SK-N-DZ (cell line): ENCODE results near the gene ANO10.
"Not testable (repeated sequence)": the region's sequence is repeated elsewhere in the genome, so short reads cannot be mapped to it uniquely, and the experiment has no call there.

Experiments used
- DNase-seq: peaks from one replicate; pipeline ENCODE4 v3.0.0-alpha.2; 2015; ENCODE audit warnings: low spot score

ANO10 gene

GRCh38 chr3:43477600-43477999 lies 144.2 kb downstream of the ANO10 start:
- DNase-seq = no peak

GRCh38 chr3:43473737-43474136 lies 148.1 kb downstream of the ANO10 start:
- DNase-seq = no peak

DNA sequence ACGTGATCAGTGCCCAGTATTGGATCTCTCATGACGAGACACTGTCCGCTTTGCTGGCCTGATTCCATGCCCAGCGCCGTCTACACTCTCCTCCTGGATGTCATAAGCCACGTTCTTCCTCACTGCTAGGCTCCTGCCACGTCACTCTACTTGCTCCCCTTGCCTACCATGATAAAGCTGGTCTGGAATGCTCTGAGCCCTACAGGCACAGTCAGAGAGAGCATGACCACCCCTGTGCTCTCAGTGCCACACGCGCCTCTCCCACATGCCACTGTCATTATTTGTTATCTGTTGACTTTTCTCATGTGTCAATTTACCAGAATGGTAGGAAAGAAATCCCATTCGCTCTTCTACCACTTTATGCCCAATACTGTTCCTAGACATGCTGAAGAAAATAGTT lies 148.6 kb downstream of the ANO10 start:
- no peak for DNase-seq

DNA sequence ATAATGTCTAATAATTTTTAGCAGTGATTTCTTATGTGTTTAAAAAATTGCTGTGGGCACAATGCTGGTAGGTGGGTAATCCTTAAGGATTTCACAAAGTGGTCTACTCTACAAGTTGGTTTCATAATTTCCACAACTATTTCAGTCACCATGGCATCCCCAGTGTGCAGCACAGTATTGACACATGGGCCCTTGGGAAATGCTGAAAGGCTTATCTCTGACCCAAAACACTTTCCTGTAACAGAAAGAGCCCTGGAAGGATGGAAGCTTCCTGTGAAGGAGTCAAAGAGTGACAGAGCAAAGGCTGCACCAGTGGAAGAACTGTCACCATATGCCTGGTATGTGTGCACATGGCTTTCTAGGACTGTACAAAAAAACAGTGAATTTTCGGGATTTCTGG lies 153.7 kb downstream of the ANO10 start:
- no peak for DNase-seq

GRCh38 chr3:43465109-43465508 lies 156.7 kb downstream of the ANO10 start:
- DNase-seq = no peak

DNA sequence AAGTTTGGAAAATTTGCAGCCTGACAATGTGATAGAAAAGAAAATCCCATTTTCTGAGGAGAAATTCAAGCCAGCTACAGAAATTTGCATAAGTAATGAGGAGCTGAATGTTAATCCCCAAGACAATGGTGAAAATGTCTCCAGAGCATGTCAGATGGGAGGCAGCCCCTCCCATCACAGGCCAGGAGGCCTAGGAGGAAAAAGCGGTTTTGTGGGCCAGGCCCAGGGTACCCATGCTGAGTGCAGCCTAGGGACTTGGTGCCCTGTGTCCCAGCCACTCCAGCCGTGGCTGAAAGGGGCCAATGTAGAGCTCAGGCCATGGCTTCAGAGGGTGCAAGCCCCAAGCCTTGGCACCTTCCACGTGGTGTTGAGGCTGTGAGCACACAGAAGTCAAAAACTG lies 159.2 kb downstream of the ANO10 start:
- not testable (repeated sequence) for DNase-seq

DNA sequence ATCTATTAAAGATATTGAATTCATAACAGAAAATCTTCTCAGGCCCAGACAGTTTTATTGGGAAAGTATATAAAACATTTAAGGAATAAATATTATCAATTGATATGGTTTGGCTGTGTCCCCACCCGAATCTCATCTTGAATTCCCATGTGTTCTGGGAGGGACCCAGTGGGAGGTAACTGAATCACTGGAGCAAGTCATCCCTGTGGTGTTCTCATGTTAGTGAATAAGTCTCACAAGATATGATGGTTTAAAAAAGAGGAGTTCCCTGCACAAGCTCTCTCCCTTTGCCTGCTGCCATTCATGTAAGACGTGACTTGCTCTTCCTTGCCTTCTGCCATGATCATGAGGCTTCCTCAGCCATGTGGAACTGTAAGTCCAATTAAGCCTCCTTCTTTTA lies 160.5 kb downstream of the ANO10 start:
- no peak for DNase-seq

GRCh38 chr3:43457038-43457437 lies 164.8 kb downstream of the ANO10 start:
- not testable (repeated sequence) for DNase-seq

- no peak for DNase-seq
These were observed 166.6 kb downstream of the ANO10 start for GRCh38 chr3:43455233-43455632.

DNA sequence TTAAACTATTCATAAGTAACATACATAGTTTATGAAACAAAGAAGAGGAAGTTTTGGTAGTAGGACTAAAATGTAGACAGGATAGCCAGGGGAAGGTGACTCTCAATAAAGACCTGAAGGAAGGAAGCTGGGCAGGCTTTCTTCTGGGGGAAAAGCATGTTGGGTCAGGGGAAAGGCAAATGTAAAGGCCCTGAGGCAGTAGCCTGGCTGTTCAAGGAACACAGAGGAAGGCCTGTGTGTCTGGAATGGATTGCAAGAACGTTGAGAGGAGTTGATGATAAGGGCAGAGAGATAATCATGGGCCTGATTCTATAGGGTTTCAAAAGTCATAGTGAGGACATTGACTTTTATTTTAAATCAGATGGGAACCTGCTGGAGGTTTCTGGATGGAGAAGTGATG lies 167.8 kb downstream of the ANO10 start:
- DNase-seq = no peak

- no peak for DNase-seq
These were observed 170.0 kb downstream of the ANO10 start for GRCh38 chr3:43451670-43452254.

DNA sequence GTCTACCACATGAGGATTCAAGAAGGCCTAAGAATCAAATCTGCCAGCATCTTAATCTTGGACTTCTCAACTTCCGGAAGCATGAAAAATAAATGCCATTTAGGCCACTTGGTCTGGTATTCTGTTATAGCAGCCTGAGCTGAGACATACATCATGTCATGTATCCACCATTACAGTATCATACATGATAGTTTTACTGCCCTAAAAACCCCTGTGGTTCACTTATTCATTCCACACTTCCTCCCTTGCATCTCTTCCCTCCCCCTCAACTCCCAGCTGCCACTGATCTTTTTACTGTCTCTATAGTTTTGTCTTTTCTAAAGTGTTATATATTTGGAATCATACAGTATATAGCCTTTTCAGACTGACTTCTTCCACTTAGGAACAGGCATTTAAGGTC lies 173.7 kb downstream of the ANO10 start:
- no peak for DNase-seq

DNA sequence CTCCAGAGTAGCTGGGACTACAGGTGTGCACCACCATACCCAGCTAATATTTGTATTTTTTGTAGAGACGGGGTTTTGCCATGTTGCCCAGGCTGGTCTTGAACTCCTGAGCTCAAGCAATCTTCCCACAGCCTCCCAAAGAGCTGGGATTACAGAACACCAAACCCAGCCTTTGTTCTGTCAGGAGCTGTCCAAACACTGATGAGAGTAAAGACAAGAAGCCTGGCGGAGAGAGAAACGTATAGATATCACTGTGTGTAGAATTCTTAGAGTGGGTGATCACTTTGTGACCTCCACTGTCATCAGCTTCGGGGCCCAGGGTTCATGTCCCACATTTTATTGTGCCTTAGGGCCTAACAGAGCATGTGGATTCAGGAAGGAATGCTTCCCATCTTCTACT lies 176.0 kb downstream of the ANO10 start:
- no peak for DNase-seq

GRCh38 chr3:43442872-43443395 lies 178.9 kb downstream of the ANO10 start:
- DNase-seq = no peak

- DNase-seq = no peak
These were observed 185.2 kb downstream of the ANO10 start for GRCh38 chr3:43436507-43437140.

GRCh38 chr3:43435706-43436105 lies 186.1 kb downstream of the ANO10 start:
- no peak for DNase-seq

- DNase-seq = no peak
These were observed 187.4 kb downstream of the ANO10 start for GRCh38 chr3:43434431-43434830.

DNA sequence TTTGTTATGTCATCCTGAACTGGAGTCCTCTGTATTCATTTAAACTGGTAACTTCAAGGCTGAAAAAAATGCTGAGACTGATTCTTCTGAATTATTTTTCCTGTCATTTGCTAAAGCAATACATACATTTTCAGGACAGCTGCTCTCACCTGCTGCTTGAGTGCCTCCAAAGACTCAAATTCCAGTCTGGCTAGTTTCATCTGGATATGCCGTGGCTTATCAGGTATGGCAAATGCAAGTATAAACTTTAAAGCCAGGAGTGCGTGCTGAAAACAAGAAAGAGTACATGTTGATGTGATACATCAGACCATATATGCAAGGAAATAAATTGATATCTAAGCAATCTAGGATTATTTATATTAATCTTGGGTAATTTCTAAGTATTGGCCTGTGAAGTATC lies 189.3 kb downstream of the ANO10 start:
- no peak for DNase-seq

DNA sequence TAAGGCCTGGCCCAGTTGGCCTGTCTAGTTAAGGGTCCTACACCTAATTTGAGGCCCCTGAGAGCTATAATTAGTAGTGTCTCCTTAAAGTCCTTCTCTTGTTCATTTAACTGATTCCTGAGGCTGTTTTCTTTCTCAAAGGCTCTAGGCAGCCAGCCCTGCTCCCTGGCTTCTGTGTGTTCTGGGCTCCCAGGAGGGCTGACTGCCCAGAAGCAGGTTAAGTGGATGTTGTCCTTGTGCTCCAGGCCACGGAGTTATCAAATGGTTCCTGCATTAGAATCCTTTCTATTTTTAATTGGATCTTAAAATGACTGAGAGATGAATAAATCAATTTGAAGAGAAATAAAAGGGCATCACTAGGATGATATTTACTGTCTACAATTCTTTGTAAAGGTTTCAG lies 195.4 kb downstream of the ANO10 start:
- DNase-seq = no peak

GRCh38 chr3:43425829-43426228 lies 196.0 kb downstream of the ANO10 start:
- DNase-seq = no peak

DNA sequence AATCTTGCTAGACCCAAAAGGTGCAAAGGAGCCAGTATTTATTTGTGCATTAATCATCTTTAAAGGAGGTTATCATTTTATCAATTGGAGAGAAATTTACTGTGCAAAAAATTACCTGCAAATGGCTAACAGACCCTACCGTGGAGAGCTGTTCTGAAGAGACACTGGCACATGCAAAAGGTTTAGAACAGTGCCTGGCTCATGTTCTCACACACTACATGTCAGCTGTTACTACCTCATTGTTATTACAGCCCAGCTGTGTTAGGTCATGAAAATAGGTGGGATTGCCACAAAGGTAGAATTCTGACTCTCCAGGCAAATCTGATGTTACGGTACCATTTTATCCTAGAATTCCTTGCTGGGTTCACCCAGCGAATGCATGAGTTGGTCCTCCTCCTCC lies 198.2 kb downstream of the ANO10 start:
- no peak for DNase-seq

- no peak for DNase-seq
These were observed 198.7 kb downstream of the ANO10 start for GRCh38 chr3:43423142-43423541.

- DNase-seq = no peak
These were observed 203.1 kb downstream of the ANO10 start for GRCh38 chr3:43418601-43419272.
